Muscle layer of duodenum (tissue), 2 donors: ENCODE measurements around the gene CAPN10.
"Not testable (repeated sequence)": the region's sequence is repeated elsewhere in the genome, so short reads cannot be mapped to it uniquely, and the experiment has no call there.

Experiments
- H3K27ac ChIP-seq: one replicate; pipeline ENCODE4 v1.7.0; 2013; ENCODE audit warnings: mild to moderate bottlenecking, low read length
- H3K27me3 ChIP-seq: one replicate; pipeline ENCODE4 v1.7.0; 2013; ENCODE audit warnings: low read depth, mild to moderate bottlenecking, control low read depth, low read length
- H3K36me3 ChIP-seq, 2 donors: one replicate each; pipeline ENCODE4 v1.7.0; 2013; ENCODE audit warnings: low read length in 2 of 2, control low read depth in 1 of 2, mild to moderate bottlenecking in 1 of 2; ENCODE audit not compliant: insufficient read depth in 2 of 2, control insufficient read depth in 1 of 2
- H3K4me1 ChIP-seq, 2 donors: one replicate each; pipeline ENCODE4 v1.7.0; 2013; ENCODE audit warnings: low read length in 2 of 2, mild to moderate bottlenecking in 2 of 2, control low read depth in 1 of 2, moderate library complexity in 1 of 2; ENCODE audit not compliant: insufficient read depth in 2 of 2, control insufficient read depth in 1 of 2
- H3K4me3 ChIP-seq, 2 donors: one replicate each; pipeline ENCODE4 v1.7.0; 2013; ENCODE audit warnings: low read length in 2 of 2, low read depth in 1 of 2, mild to moderate bottlenecking in 1 of 2
- H3K9me3 ChIP-seq, 2 donors: one replicate each; pipeline ENCODE4 v1.7.0; 2013; ENCODE audit warnings: low read length in 2 of 2, control low read depth in 1 of 2, mild to moderate bottlenecking in 1 of 2; ENCODE audit not compliant: control insufficient read depth in 1 of 2
- donor health status: healthy.

The CAPN10 gene

DNA sequence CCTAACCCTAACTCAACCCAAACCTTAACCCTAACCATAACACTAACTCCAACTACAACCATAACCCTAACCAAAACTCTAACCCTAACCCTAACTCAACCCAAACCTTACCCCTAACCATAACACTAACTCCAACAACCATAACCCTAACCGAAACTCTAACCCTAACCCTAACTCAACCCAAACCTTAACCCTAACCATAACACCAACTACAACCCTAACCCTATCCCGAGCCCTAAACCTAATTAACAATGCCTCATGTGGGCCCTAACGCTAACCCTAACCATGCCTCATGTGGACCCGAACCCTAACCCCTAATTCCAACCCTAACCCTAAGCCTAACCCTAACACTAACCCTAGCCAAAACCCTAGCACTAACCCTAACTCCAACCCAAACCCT is 27.2 kb downstream of the CAPN10 start:
- no peak overlapping the region for H3K4me3 ChIP-seq
- no peak overlapping the region for H3K27ac ChIP-seq
- H3K4me1 ChIP-seq: no peaks in the 10 kb centered on the region
- H3K9me3 ChIP-seq: no peaks in the 10 kb centered on the region
- no peaks in the 10 kb centered on the region for H3K27me3 ChIP-seq
- H3K36me3 ChIP-seq: peaks cover 4 to 9% of the 10 kb centered on the region in 2 donors

DNA sequence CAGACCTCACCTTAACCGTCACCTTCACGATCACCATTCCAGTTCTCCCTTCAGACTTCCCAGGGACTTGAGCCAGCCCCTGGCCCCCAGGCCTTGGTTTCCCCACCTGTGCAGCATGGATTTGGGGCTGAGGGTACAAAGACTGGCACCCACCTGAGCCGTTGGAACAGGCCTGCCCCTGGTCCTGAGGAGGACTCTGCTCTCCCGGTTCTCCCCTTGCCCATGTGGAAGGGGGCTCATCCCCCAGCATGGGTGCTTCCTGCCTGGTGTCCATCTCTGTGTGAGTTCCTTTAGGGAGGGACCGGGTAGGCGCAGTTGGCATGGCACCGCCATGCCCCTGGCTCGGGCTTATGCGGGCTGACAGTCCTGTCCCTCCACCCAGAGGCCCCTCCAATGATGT is 27.9 kb downstream of the CAPN10 start:
- peaks cover 4 to 9% of the 10 kb centered on the region in 2 donors for H3K36me3 ChIP-seq
- no peak overlapping the region for H3K4me3 ChIP-seq
- H3K27me3 ChIP-seq: no peaks in the 10 kb centered on the region
- H3K9me3 ChIP-seq: no peaks in the 10 kb centered on the region
- H3K4me1 ChIP-seq: no peaks in the 10 kb centered on the region
- H3K27ac ChIP-seq: no peak overlapping the region

DNA sequence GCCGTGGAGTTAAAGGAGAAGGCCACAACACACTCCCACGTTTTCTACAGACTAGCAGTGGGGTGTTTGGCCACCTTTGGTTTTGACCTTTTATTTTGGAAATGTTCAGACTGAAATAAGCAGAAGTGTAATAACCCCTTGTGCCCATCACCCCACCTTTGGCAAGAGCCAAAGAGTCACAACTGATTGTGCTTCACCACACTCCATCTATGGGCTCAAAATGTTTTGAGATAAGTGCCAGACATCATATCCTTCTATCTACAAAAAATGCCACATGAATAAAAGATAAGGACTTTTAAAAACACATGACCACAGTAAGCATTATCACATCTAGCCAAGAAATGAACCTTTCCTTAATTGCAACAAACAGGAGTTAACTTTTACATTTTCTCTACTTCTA is 28.9 kb downstream of the CAPN10 start:
- no peak overlapping the region for H3K27ac ChIP-seq
- no peaks in the 10 kb centered on the region for H3K9me3 ChIP-seq
- H3K4me1 ChIP-seq: no peaks in the 10 kb centered on the region
- no peak overlapping the region for H3K4me3 ChIP-seq
- peaks cover 4 to 9% of the 10 kb centered on the region in 2 donors for H3K36me3 ChIP-seq
- no peaks in the 10 kb centered on the region for H3K27me3 ChIP-seq

DNA sequence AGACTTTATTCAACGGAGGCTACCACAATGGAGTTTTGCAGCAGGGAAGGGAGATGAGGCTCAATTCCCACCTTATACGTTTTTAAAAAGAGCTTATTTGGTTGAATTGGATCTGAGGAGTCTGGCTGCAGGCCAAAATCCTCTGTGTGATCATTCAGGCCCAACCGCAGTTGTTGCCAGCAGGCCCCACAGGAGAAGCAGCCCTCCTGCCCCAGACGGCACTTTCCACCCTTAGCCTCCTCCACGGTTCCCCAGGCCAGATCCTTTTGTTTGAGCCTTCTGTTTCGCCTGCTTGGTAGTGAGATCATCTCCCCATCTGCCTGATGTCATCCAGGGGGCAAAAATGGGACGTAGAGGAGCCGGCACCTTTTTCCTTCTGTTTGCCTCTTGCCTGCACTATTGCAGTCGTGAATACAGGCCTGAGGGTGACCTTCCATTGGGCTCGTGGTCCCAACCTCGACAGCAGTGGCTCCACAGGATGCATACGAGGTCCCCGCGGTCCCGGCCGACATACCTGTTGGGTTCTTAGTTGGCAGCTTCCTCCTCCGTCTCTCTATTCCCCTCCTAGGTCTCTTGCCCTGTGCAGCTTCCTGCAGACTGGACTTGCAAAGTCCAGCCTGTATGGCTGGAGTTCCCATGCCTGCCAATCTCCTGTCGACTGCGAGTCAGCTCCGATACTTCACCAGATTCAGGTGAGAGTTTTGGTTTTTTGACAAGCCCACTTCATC is 29.4 kb downstream of the CAPN10 start:
- no peaks in the 10 kb centered on the region for H3K27me3 ChIP-seq
- H3K36me3 ChIP-seq: peaks cover 4 to 9% of the 10 kb centered on the region in 2 donors
- no peak overlapping the region for H3K27ac ChIP-seq
- no peaks in the 10 kb centered on the region for H3K9me3 ChIP-seq
- no peak overlapping the region for H3K4me3 ChIP-seq
- no peaks in the 10 kb centered on the region for H3K4me1 ChIP-seq

DNA sequence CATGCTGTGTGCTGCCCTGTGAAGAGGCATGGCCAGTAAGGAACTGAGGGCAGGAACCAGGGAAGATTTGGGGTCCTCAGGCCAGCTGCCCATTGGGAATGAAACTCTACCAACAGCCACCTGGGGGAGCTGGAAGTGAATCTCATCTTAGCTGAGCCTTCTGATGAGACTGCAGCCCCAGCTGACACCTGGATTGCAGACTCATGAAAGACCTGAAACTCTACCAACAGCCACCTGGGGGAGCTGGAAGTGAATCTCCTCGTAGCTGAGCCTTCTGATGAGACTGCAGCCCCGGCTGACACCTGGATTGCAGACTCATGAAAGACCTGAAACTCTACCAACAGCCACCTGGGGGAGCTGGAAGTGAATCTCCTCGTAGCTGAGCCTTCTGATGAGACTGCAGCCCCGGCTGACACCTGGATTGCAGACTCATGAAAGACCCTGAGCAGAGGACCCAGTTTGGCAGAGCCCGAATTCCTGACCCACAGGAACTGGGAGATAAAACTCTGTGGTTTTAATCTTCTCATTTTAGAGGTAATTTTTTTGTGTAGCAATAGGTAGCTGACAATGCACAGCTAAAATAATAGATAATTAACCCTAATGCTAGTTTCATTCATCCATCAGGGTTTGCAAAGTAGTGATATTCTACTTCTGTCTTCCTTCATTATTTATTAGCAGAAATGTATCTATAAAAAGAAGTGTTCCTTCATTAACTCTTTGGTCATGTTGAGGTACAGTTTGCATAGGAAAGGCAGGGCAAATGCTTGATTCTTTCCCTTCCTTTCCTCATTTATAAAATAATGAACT is 30.5 kb downstream of the CAPN10 start:
- not testable (repeated sequence) for H3K4me3 ChIP-seq, H3K9me3 ChIP-seq, H3K27ac ChIP-seq, H3K27me3 ChIP-seq, H3K36me3 ChIP-seq, H3K4me1 ChIP-seq

DNA sequence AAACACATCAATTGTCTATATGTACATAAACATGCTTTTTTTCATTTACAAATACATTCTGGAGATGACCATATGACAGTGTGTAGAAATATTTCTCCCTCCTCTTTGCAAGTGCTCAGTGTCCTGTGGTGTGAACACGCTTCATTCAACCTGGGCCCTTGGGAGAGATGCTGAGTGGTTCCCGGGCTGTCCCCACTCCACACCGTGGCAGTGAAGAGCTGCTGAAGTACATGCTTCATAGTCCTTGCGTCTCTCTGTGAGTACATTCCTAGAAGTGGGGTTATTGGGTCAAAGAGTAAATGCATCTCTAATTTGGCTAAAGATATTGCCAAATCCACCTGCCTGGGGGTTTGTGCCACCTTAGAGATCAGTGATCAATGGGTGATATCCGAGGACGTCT is 32.2 kb downstream of the CAPN10 start:
- Histone ChIP-seq H3K27me3 (no peaks in the 10 kb centered on the region), H3K4me3 (no peak overlapping the region), H3K27ac (no peak overlapping the region), H3K4me1 (no peaks in the 10 kb centered on the region), H3K9me3 (no peaks in the 10 kb centered on the region), H3K36me3 (no peaks in the 10 kb centered on the region)

DNA sequence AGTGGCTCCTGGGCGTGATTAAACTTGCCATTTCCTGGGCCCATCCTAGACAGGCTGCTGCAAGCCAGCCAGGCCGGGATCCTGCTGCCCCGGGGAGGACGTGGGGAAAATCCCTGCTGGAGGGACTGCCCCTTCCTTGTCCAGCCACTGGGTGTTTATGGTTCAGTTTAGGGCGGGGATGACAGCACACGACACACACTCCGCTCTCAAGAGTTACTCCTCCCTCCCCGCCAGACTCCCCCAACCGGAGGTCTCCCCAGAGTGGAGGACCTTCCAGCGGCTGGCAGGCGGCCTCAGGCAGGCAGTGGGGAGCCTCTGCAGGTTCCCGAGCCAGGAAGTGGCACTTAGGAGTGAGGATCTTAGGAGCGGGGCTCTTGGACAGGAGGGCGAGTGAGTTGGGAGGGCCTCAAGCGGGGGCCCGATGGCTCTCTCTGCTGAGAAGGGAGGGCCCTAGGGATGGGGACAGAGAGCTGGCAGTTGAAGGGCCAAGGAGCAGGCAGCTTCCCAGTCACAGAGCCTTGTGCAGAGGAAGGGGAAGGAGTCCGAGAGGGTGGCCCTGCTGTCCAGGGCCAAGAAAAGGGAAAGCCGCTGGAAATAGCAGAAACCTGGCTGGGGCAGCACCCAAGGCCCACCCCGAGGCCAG is 33.1 kb downstream of the CAPN10 start:
- Histone ChIP-seq H3K27ac (no peak overlapping the region), H3K36me3 (no peaks in the 10 kb centered on the region), H3K4me3 (no peak overlapping the region), H3K4me1 (no peaks in the 10 kb centered on the region), H3K27me3 (no peaks in the 10 kb centered on the region), H3K9me3 (no peaks in the 10 kb centered on the region)

DNA sequence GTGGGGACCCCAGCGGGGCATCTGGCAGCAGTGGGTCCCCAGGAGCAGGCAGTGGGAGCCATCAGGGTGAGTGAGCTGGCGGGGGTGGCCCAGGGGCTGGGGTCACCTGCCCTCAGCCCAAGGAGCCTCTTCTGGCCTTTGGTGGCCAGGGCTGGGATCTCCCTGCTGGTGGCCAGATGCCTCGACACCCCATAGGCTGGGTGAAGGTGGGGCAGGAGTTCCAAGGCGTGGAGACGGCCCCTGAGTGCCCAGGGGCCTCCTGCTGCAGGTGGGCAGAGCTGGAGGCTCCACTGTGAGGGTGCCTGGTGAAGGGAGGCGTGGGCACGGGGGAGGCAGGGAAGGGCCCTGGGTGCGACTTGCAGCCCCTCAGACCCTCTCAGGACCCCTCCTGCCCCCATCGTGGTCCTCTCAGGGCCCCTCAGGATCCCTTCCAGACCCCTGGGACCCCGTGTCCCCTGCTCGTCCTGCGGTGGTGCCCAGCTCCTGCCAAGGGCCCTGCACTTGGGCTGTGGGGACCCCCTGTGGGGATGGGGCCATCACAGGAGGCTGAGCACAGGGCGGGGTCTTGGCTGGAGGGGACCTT is 33.7 kb downstream of the CAPN10 start:
- H3K4me3 ChIP-seq: no peak overlapping the region
- H3K36me3 ChIP-seq: no peaks in the 10 kb centered on the region
- no peaks in the 10 kb centered on the region for H3K27me3 ChIP-seq
- H3K9me3 ChIP-seq: no peaks in the 10 kb centered on the region
- no peak overlapping the region for H3K27ac ChIP-seq
- no peaks in the 10 kb centered on the region for H3K4me1 ChIP-seq

DNA sequence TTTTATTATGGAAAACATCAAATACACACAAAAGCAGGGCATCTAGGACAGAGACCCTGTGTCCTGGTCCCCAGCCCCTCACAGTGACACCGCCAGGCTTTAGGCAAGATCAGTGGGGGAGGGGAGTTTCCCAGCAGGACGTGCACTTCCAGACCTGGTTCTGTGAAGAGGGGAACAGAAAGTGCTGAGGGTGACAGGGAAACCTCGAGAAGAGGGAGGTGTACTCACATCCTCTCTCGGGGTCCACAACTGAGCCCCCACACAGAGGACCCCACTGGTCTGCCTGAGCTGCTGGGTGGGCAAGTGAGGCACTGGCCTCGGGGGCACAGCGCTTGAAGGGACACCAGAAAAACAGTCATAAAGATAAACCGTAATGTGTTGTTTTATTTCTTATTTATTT is 34.3 kb downstream of the CAPN10 start:
- Histone ChIP-seq H3K27me3 (no peaks in the 10 kb centered on the region), H3K9me3 (no peaks in the 10 kb centered on the region), H3K27ac (no peak overlapping the region), H3K4me3 (no peak overlapping the region), H3K4me1 (no peaks in the 10 kb centered on the region), H3K36me3 (no peaks in the 10 kb centered on the region)

DNA sequence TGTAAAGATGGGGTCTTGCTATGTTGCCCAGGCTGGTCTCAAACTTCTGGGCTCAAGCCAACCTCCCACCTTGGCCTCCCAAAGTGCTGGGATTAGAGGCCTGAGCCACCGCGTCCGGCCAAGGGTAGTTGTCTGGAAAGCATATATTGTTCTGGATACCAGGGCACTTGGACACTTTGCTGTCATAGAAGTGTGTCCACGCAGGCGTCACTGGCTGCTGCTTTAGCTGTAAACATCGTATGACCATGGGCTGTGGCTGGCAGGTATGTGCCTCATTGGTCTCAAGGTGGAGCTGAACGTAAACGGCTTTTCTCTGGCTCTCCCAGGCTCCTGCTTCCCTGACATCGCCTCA is 35.5 kb downstream of the CAPN10 start:
- Histone ChIP-seq H3K9me3 (no peaks in the 10 kb centered on the region), H3K4me3 (no peak overlapping the region), H3K4me1 (no peaks in the 10 kb centered on the region), H3K27me3 (no peaks in the 10 kb centered on the region), H3K36me3 (no peaks in the 10 kb centered on the region), H3K27ac (no peak overlapping the region)

DNA sequence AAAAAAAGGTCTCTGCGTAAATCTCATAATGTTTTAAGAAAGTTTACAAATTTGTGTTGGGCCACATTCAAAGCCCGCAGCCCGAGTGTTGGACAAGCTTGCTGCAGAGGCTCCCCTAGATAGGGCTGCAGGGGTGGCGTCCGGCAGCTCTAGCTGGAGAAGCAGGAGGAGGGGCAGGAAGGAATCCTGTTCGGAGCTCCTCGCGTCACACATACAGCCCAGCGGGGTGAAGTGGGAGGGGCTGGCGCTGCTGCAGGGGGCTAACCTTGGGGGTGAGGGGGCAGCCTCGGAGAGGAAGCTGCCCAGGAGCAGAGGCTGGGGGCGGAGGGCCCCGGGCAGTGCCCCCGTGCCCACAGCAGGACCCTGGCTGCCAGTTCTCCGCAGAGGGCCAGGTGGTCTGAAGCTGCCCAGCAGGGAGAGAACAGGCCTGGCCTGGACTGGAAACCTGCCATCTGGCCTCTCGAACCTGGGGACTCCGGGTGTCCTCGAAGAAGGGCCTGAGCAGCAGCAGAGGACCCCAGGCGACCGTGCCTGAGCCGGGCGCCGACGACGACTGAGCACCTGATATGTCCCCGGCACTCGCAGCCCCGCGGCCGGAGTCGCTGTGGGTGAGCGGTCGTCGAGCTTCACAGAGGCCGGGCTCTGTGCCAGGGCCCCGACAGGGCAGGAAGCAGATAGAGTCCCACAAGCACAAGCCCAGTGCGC is 36.1 kb downstream of the CAPN10 start:
- no peaks in the 10 kb centered on the region for H3K27me3 ChIP-seq
- H3K36me3 ChIP-seq: no peaks in the 10 kb centered on the region
- H3K27ac ChIP-seq: no peak overlapping the region
- H3K9me3 ChIP-seq: no peaks in the 10 kb centered on the region
- no peaks in the 10 kb centered on the region for H3K4me1 ChIP-seq
- no peak overlapping the region for H3K4me3 ChIP-seq
